HG02970 (cell line): Measurements from ENCODE around the gene HIPK4.
"Not testable (repeated sequence)": the region's sequence is repeated elsewhere in the genome, so short reads cannot be mapped to it uniquely, and the experiment has no call there.

Experiments
- ATAC-seq: cut with Tn5 transposase; IDR thresholded peaks from one replicate; pipeline ENCODE4 v1.9.1; 2021; ENCODE audit warnings: mild to moderate bottlenecking, moderate library complexity, moderate number of reproducible peaks; ENCODE audit not compliant: unreplicated experiment, low FRiP score

Gene HIPK4

GRCh38 chr19:40393894-40394815 lies 4.2 kb upstream of the HIPK4 start:
- ATAC-seq: no peak

DNA sequence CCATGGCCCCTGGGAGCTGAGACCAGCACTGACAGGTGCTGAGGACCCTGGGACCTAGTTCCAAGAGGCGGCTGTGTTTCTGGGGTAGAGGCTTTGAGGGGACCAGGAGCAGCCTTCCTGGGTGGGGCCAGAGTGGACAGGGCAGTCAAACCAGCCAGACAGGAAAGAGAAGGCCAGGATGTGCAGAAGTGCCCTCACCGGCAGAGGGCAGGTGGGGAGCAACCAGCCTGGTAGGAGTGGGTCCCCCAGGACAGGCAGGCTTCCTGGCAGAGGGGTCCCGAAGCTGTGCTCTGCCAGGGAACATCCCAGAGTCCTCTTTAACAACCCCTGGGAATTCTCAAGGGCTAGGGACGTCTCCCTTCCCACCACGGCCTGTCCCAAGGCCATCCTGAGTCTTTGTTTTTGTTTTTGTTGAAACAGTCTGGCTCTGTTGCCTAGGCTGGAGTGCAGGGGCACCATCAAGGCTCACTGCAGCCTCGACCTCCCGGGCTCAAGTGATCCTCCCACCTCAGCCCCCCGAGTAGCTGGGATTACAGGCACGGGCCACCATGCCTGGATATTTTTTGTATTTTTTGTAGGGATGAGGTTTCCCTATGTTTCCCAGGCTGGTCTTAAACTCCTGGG lies 3.0 kb upstream of the HIPK4 start:
- ATAC-seq: no peak

GRCh38 chr19:40392123-40392522 lies 2.1 kb upstream of the HIPK4 start:
- no peak for ATAC-seq

DNA sequence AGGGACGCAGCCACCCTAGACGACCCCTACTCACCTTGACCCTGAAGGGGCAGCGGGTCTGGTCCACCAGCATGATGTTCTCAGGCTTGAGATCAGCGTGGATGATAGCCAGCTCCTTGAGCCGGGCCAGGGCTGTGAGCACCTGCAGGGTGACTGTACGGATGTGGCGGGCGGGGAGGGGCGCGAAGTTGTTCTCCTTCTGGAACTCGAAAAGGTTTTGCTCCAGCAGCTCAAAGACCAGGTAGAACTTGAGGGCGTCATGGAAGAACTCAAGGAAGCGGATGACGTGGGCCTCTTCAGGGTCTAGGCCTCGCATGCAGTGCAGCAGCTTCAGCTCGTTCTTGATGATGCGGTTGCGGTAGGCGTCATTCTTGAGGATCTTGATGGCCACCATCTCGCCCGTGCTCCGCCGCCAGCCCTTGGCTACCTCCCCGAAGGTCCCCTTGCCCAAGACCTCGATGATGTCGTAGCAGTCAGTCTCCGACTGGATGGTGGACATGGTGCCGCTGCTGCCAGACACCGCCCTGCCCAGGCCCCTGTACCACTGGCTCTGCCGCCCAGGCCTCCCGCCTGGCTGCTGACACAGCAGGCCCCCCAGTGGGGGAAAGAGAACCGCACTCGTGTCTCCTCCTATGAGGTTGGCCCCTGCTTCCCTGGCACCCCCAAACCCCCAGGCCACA lies 437 bp downstream of the HIPK4 start:
- ATAC-seq: no peak

DNA sequence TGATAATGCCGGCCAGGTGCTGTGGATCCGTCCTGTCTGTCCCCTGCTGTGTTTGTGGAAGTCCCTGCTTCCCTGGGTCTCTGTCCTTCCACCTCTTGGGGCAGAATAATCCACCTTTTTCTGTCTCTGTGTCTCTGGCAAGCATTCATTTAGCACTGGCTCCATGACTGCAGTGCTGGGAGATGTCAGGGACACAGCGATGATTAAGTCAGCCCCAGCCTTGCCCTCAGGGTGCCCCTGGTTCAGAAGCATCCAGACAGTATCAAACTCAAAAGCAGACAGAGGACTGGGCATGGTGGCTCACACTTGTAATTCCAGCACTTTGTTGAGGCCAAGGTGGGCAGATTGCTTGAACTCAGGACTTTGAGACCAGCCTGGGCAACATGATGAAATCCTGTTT lies 1.5 kb downstream of the HIPK4 start:
- ATAC-seq: no peak

GRCh38 chr19:40387155-40387554 lies 2.8 kb downstream of the HIPK4 start:
- ATAC-seq: no peak

GRCh38 chr19:40383668-40384248 lies 6.2 kb downstream of the HIPK4 start:
- no peak for ATAC-seq

DNA sequence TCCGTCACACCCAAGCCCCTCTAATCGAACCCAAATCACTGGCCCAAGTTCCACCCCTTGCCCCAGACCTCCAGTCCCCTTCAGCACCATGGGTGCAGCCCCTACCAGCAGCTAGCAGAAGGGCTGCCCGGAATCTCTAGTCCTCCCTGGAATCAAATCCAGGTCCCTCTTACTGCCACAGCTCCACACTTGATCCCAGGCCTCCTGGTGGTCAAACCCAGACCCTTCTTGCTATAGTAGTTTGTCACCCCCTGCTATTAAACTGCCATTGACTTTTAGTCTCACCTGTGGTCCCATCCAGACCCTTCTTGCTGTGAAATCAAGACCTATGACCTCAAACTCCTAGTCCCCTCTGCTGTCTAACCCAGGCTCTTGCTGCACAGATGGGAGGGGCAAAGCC lies 8.7 kb downstream of the HIPK4 start:
- no peak for ATAC-seq

- ATAC-seq: no peak
Observed at GRCh38 chr19:40380199-40381037, 9.6 kb downstream of the HIPK4 start.

- ATAC-seq: no peak
Observed at GRCh38 chr19:40379446-40380198, 10.4 kb downstream of the HIPK4 start.

DNA sequence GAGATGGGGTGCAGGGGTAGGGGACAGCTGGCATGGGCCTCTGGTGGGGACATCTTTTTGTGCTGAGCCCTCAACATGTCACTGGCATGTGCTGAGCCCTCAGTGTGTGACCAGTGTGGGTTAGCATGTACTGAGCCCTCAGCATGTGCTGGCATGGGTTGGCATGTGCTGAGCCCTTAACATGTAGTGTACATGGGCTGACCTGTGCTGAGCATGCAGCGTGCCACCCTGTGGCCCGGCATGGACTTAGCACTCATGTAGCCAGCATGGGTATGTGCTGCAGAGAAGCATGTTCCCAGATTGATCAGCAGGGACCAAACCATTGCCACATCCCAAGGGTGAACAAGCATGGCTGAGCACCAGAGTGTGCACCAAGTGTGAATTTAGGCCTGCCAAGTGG lies 11.5 kb downstream of the HIPK4 start:
- ATAC-seq: no peak

DNA sequence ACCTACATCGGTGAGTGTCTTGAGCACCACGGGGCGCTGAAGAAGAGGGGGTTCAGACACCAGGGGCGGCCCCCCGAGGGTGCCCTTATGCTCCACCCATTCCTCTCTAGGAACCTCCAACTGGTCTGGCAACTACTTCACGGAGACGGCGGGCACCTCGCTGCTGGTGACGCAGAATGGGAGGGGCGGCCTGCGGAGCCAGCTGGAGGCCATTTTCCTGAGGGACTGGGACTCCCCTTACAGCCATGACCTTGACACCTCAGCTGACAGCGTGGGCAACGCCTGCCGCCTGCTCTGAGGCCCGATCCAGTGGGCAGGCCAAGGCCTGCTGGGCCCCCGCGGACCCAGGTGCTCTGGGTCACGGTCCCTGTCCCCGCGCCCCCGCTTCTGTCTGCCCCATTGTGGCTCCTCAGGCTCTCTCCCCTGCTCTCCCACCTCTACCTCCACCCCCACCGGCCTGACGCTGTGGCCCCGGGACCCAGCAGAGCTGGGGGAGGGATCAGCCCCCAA lies 12.1 kb downstream of the HIPK4 start:
- ATAC-seq: no peak

- ATAC-seq: no peak
Observed at GRCh38 chr19:40376286-40376862, 13.6 kb downstream of the HIPK4 start.

DNA sequence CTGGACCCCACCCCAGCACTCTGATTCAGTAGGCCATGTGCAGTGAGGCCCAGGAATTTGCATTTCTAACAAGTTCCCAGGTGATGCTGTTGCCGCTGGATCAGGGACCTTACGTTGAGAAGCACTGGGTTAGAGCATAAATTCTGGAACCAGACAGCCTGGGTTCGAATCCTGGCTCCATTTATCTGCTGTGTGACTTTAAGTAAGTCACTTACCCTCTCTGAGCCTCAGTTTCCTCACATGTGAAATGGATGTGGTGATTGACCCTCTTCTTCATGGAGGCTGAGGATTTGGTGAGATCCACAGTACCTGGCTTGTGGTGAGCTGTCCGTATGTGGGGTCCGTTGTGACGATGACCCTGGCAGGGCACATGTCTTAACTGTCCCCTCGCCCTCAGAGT lies 15.9 kb downstream of the HIPK4 start:
- no peak for ATAC-seq

GRCh38 chr19:40371802-40372122 lies 18.2 kb downstream of the HIPK4 start:
- ATAC-seq: no peak

GRCh38 chr19:40370997-40371801 lies 18.8 kb downstream of the HIPK4 start:
- ATAC-seq: no peak

DNA sequence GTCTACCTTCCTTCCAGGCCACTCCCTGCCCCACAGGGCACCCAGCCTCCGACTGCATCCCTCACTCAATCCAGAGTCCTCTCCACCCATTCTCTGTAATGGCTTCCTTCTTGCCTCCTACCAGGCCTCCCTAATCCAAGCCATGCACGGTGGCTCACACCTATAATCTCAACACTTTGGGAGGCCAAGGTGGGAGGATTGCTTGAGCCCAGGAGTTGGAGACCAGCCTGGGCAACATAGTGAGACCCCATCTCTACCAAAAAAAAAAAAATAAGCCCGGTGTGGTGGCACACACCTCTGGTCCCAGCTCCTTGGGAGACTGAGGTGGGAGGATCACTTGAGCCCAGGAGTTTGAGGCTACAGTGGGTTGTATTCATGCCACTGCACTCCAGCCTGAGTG lies 19.7 kb downstream of the HIPK4 start:
- not testable (repeated sequence) for ATAC-seq

GRCh38 chr19:40369797-40370196 lies 20.2 kb downstream of the HIPK4 start:
- no peak for ATAC-seq
